Endothelial cell of umbilical vein (primary cell): ENCODE results near the gene LBHD2. TPM values are rescaled to one million over a fixed set of nuclear protein-coding genes. Genes with fewer than 3 reads are reported as not detected.
A peak's percentile ranks its signal among the peaks of the same experiment; 100 is the strongest.

Source experiments
- BruUV-seq: library from RNA; stranded (reverse); fragments of 400-500 nt; replicated peaks from 2 replicates; lab custom pipeline; 2021; lab: Mats Ljungman, UMichigan
- CTCF ChIA-PET: fragments of 300-600, 350-600 bp; sonication (Branson Sonifier 250); formaldehyde crosslinking; loops from one replicate; lab custom pipeline; 2021; ENCODE audit warnings: antibody characterized with exemption, inconsistent platforms; lab: Charles Lee
- POLR2A ChIA-PET: fragments of 300-600, 350-600 bp; sonication (Branson Sonifier 250); formaldehyde crosslinking; loops from one replicate; lab custom pipeline; 2021; ENCODE audit warnings: antibody characterized with exemption, inconsistent platforms; lab: Charles Lee
- DNase-seq: peaks from one replicate; pipeline ENCODE4 v3.0.0-alpha.2; 2011; ENCODE audit warnings: low read depth, low spot score
- FAIRE-seq: peaks from 2 replicates; lab custom pipeline; 2011; peaks lifted over from hg19 to GRCh38; lab: Jason Lieb, UNC
- H2AFZ ChIP-seq: 2 replicates; pipeline ENCODE4 v1.6.0; 2012; ENCODE audit warnings: low read depth, low read length, control low read depth, inconsistent platforms
- H3K27ac ChIP-seq: 2 replicates; pipeline ENCODE4 v1.5.1; 2011; ENCODE audit warnings: low read depth, mild to moderate bottlenecking, control low read depth, low read length, moderate library complexity; ENCODE audit not compliant: insufficient read depth
- H3K27me3 ChIP-seq, 2 experiments: 2 replicates each; pipeline versions ENCODE4 v1.6.0 to v1.6.1; 2011; ENCODE audit warnings: low read length in 2 of 2, mixed read lengths in 1 of 2; ENCODE audit not compliant: control insufficient read depth in 2 of 2, insufficient read depth in 2 of 2
- H3K36me3 ChIP-seq, 2 experiments: 2 replicates in 1 of 2; 3 replicates in 1 of 2; pipeline ENCODE4 v1.5.1; 2011; ENCODE audit warnings: low read length in 2 of 2, mild to moderate bottlenecking in 1 of 2, moderate library complexity in 1 of 2; ENCODE audit not compliant: control insufficient read depth in 2 of 2, insufficient read depth in 2 of 2; ENCODE audit errors: extremely low read depth in 1 of 2
- H3K4me1 ChIP-seq: 3 replicates; pipeline ENCODE4 v1.5.1; 2011; ENCODE audit warnings: mild to moderate bottlenecking, low read length; ENCODE audit not compliant: control insufficient read depth, insufficient read depth; ENCODE audit errors: extremely low read depth
- H3K4me2 ChIP-seq: 2 replicates; pipeline ENCODE4 v1.6.1; 2011; ENCODE audit warnings: low read length, control low read depth, mixed read lengths; ENCODE audit not compliant: insufficient read depth
- H3K4me3 ChIP-seq, 3 experiments: fragments of 200-600 bp in 1 of 3; sonication (generic), shearing (Covaris generic) in 1 of 3; replicated peaks in 1 of 3; 2 replicates each; pipeline ENCODE4 v1.5.1; 2011 to 2016; ENCODE audit warnings: control low read depth in 3 of 3, low read length in 3 of 3, mild to moderate bottlenecking in 2 of 3, inconsistent platforms in 1 of 3, low read depth in 1 of 3, moderate library complexity in 1 of 3; ENCODE audit not compliant: insufficient read depth in 1 of 3
- H3K79me2 ChIP-seq: 2 replicates; pipeline ENCODE4 v1.6.0; 2012; ENCODE audit warnings: low read length, inconsistent platforms; ENCODE audit not compliant: control insufficient read depth, insufficient read depth
- H3K9ac ChIP-seq: replicated peaks from 2 replicates; pipeline ENCODE3; 2011; ENCODE audit warnings: low read length, control low read depth; ENCODE audit not compliant: insufficient read depth; ENCODE audit errors: extremely low read depth
- H3K9me1 ChIP-seq: replicated peaks from 3 replicates; pipeline ENCODE4 v1.6.0; 2011; ENCODE audit warnings: mild to moderate bottlenecking, low read length; ENCODE audit not compliant: control insufficient read depth, insufficient read depth; ENCODE audit errors: extremely low read depth
- H3K9me3 ChIP-seq: replicated peaks from 2 replicates; pipeline ENCODE4 v1.5.1; 2012; ENCODE audit warnings: low read length, inconsistent platforms; ENCODE audit not compliant: control insufficient read depth, insufficient read depth
- H4K20me1 ChIP-seq: replicated peaks from 2 replicates; pipeline ENCODE3; 2011; ENCODE audit warnings: mild to moderate bottlenecking, low read length; ENCODE audit not compliant: control insufficient read depth, insufficient read depth; ENCODE audit errors: extremely low read depth
- EZH2 ChIP-seq: IDR thresholded peaks from 2 replicates; pipeline ENCODE4 v1.6.1; 2012; ENCODE audit warnings: borderline replicate concordance, low read depth, mild to moderate bottlenecking, moderate library complexity, low read length, inconsistent platforms; ENCODE audit not compliant: severe bottlenecking
- FOS ChIP-seq: IDR thresholded peaks from 2 replicates; pipeline ENCODE4 v1.6.1; 2011; ENCODE audit warnings: mild to moderate bottlenecking, low read length, moderate library complexity, borderline replicate concordance; ENCODE audit not compliant: insufficient read depth
- GATA2 ChIP-seq: IDR thresholded peaks from 2 replicates; pipeline ENCODE4 v1.7.0; 2011; ENCODE audit warnings: low read depth, mild to moderate bottlenecking, moderate library complexity, mixed read lengths, low read length; ENCODE audit not compliant: insufficient read length, insufficient read depth
- JUN ChIP-seq: IDR thresholded peaks from 2 replicates; pipeline ENCODE4 v1.6.1; 2011; ENCODE audit warnings: borderline replicate concordance, low read depth; ENCODE audit not compliant: insufficient read length, insufficient read depth
- MYC ChIP-seq: IDR thresholded peaks from one replicate; pipeline ENCODE4 v1.6.1; 2011; ENCODE audit warnings: mild to moderate bottlenecking, low read depth, low read length
- POLR2A ChIP-seq: IDR thresholded peaks from 2 replicates; pipeline ENCODE4 v1.6.1; 2012; ENCODE audit warnings: low read depth, mild to moderate bottlenecking, control low read depth, low read length
- POLR2AphosphoS5 ChIP-seq: IDR thresholded peaks from 2 replicates; pipeline ENCODE4 v1.6.1; 2012; ENCODE audit warnings: low read depth, mild to moderate bottlenecking, control low read depth, low read length, moderate library complexity; ENCODE audit not compliant: insufficient read depth
- dilution Hi-C: fragments of 300-500 bp; cut with MboI; formaldehyde crosslinking; loops from one replicate; pipeline ENCODE4 v1.15.0; 2019; ENCODE audit warnings: low sequenced_read_pairs; ENCODE audit not compliant: extremely low pct_ligation_motif_present
- intact Hi-C: fragments of 100-400 bp; cut with micrococcal nuclease; formaldehyde crosslinking; loops from one replicate; pipeline ENCODE4 v1.10.0; 2022
- polyA plus RNA-seq, 4 experiments: library from polyadenylated mRNA; depleted of rRNA in 3 of 4; stranded (reverse) in 3 of 4; unstranded in 1 of 4; fragments of >200 nt; gene quantifications; 2 replicates each; pipeline versions ENCODE4 v1.2.1 to v1.2.3, GENCODE V29; 2011 to 2012; ENCODE audit warnings: missing spikeins in 1 of 4
- total RNA-seq: library from RNA; stranded (reverse); gene quantifications from 2 replicates; pipeline ENCODE4 v1.2.3, GENCODE V29; 2021
- TF ChIP-seq, protein P1 (sequence below): IDR thresholded peaks from 2 replicates; pipeline ENCODE4 v1.6.1; 2011; ENCODE audit not compliant: insufficient read depth, insufficient read length
- TF ChIP-seq, protein P2 (sequence below), 2 donors: IDR thresholded peaks; 1 replicate in 1 of 2; 2 replicates in 1 of 2; pipeline ENCODE4 v1.5.1; 2011; ENCODE audit warnings: low read length in 2 of 2, mild to moderate bottlenecking in 2 of 2, moderate library complexity in 2 of 2, control low read depth in 1 of 2, inconsistent platforms in 1 of 2, low read depth in 1 of 2; ENCODE audit not compliant: insufficient read depth in 1 of 2; ENCODE audit errors: extremely low read depth in 1 of 2

The LBHD2 gene
- total and polyA plus RNA-seq, 2 donors (not counting 3 experiments of a cell fraction or from before 2014, with no cell fraction given) = not detected

DNA sequence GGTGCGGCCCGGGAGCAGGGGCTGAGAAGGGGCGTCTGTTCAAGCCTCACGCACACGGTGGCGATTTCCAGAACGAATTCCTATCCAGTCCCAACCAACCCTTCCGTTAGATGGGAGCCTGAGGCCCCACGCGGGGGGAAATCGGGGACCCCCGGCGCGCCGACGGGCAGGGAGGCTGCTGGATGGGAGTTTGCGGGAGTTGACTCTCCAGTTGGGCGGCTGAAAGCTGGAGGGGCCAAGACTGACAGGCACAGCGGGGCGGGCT, 20.3 kb downstream of the LBHD2 start:
- no peaks in the 10 kb centered on the region for H3K36me3 ChIP-seq
- ChIA-PET CTCF (interaction anchor here (0.6 to 7.9 kb wide), 63 partner anchors 9 to 438 kb away, joined by 3 to 257 read pairs (median 8); partner anchors contain the start of genes CDC42BPB, EXOC3L4, LBHD2 and TNFAIP2), POLR2A (interaction anchor here (0.6 kb wide), 1 partner anchor 23 kb away, joined by 3 read pairs; no protein-coding TSS in a partner anchor)
- H3K9ac ChIP-seq = no peak overlapping the region
- no peak overlapping the region for H3K4me3 ChIP-seq
- FAIRE-seq (no peak), DNase-seq (no peak)
- no peak overlapping the region for H3K27ac ChIP-seq
- no peak overlapping the region for H3K4me2 ChIP-seq
- H3K4me1 ChIP-seq = no peaks in the 10 kb centered on the region
- H3K27me3 ChIP-seq = peaks cover 28 to 29% of the 10 kb centered on the region in 2 experiments
- no peaks in the 10 kb centered on the region for H3K9me3 ChIP-seq
- H3K9me1 ChIP-seq = no peaks in the 10 kb centered on the region
- TF ChIP-seq POLR2AphosphoS5 (no peak), EZH2 (peak; percentile 73), JUN (no peak)
- no peaks in the 10 kb centered on the region for H3K79me2 ChIP-seq
- H4K20me1 ChIP-seq = no peaks in the 10 kb centered on the region
- dilution Hi-C loops (no loop called here), intact Hi-C loops (loop anchor here (5.0 kb wide), 1 partner anchor 283 kb away; the partner anchor contains the start of gene MARK3)
- no TSS peak for BruUV-seq
- no peak overlapping the region for H2AFZ ChIP-seq

DNA sequence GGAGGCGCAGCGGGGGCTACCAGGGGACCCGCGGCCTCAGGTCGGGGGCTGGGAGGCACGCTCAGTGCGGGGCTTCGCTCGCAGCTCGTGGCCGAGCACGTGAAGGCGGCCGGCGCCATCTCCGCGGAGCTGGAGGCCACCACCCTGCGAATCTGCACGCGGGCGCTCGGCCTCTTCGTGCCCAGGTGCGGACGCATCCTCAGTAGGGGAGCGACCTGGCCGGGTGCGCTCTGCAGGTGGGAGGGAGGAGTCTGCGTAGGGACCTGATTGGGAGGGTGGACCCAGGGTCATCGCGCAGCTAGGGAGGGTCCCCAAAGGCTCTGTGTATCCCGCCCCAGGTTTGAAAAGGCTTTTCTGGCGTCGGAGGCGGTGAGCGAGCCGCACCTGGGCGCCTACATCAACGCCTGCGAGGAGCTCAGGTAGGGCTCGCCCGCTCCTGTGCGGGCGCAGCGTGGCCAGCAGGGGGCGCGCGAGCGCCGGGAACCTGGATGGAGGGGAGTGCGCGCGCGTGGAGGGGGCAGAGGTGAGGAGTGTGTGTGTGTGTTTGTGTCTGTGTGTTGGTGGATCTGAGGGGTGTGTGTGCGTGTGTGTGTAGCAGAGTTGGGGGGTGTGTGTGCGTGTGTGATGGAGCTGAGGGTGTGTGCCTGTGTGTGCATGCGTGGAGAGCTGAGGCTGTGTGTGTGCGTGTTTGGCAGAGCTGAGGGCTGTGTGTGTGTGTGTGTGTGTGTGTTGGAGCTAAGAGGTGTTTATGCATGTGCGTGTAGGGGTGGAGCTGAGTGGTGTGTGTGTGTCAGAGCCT, 20.8 kb downstream of the LBHD2 start:
- FAIRE-seq (no peak), DNase-seq (no peak)
- H3K4me1 ChIP-seq = peaks cover 3% of the 10 kb centered on the region
- dilution Hi-C loops = no loop called here
- H4K20me1 ChIP-seq = no peaks in the 10 kb centered on the region
- H3K9me3 ChIP-seq = no peaks in the 10 kb centered on the region
- no peak overlapping the region for H3K9ac ChIP-seq
- H3K36me3 ChIP-seq = no peaks in the 10 kb centered on the region
- intact Hi-C loops = loop anchor here (1.0 to 5.0 kb wide), 4 partner anchors 36 to 282 kb away; partner anchors contain the start of gene MARK3
- TF ChIP-seq, protein P1, sequence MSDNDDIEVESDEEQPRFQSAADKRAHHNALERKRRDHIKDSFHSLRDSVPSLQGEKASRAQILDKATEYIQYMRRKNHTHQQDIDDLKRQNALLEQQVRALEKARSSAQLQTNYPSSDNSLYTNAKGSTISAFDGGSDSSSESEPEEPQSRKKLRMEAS = no peak
- no peak for TF ChIP-seq POLR2A
- TF ChIP-seq MYC = no peak
- TF ChIP-seq, protein P2, sequence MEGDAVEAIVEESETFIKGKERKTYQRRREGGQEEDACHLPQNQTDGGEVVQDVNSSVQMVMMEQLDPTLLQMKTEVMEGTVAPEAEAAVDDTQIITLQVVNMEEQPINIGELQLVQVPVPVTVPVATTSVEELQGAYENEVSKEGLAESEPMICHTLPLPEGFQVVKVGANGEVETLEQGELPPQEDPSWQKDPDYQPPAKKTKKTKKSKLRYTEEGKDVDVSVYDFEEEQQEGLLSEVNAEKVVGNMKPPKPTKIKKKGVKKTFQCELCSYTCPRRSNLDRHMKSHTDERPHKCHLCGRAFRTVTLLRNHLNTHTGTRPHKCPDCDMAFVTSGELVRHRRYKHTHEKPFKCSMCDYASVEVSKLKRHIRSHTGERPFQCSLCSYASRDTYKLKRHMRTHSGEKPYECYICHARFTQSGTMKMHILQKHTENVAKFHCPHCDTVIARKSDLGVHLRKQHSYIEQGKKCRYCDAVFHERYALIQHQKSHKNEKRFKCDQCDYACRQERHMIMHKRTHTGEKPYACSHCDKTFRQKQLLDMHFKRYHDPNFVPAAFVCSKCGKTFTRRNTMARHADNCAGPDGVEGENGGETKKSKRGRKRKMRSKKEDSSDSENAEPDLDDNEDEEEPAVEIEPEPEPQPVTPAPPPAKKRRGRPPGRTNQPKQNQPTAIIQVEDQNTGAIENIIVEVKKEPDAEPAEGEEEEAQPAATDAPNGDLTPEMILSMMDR (IDR thresholded peaks at IDR 0.05; ENCODE audit: extremely low read depth in 1 of 2, insufficient read depth in 1 of 2, low read depth in 1 of 2, low read length in 2 of 2) = peak; percentile 99
- no peak for TF ChIP-seq GATA2
- no peak for TF ChIP-seq JUN
- no peak for TF ChIP-seq FOS
- TF ChIP-seq EZH2 = peak; percentile 60
- no peak for TF ChIP-seq POLR2AphosphoS5
- ChIA-PET CTCF (interaction anchor here (0.6 to 7.9 kb wide), 64 partner anchors 8 to 438 kb away, joined by 3 to 257 read pairs (median 8); partner anchors contain the start of genes CDC42BPB, EXOC3L4, LBHD2 and TNFAIP2), POLR2A (interaction anchor here (0.6 kb wide), 1 partner anchor 22 kb away, joined by 3 read pairs; no protein-coding TSS in a partner anchor)
- H2AFZ ChIP-seq = no peak overlapping the region
- no peak overlapping the region for H3K4me2 ChIP-seq
- H3K27ac ChIP-seq = no peak overlapping the region
- peaks cover 28 to 29% of the 10 kb centered on the region in 2 experiments for H3K27me3 ChIP-seq
- H3K4me3 ChIP-seq = no peak overlapping the region
- H3K9me1 ChIP-seq = no peaks in the 10 kb centered on the region
- H3K79me2 ChIP-seq = no peaks in the 10 kb centered on the region
- no TSS peak for BruUV-seq
